HCT116 (cell line): Measurements from ENCODE around the gene RAD51AP2.

Experiments
- CTCF ChIP-seq, 3 experiments: fragments of 200-600 bp in 1 of 3; sonication (generic) in 1 of 3; IDR thresholded peaks in 2 of 3; conservative IDR thresholded peaks in 1 of 3; 2 replicates each; pipeline ENCODE4 v1.5.1; 2012 to 2017; ENCODE audit warnings: low read depth in 2 of 3, low read length in 2 of 3, antibody characterized with exemption in 1 of 3, borderline replicate concordance in 1 of 3, control low read depth in 1 of 3, mild to moderate bottlenecking in 1 of 3, mixed read lengths in 1 of 3, mixed run types in 1 of 3, moderate library complexity in 1 of 3; ENCODE audit not compliant: insufficient read depth in 1 of 3
- EZH2phosphoT487 ChIP-seq: fragments of 200-600 bp; IDR thresholded peaks from 2 replicates; pipeline ENCODE4 v1.6.1; 2018; ENCODE audit warnings: antibody characterized with exemption, borderline replicate concordance
- FOSL1 ChIP-seq: IDR thresholded peaks from 2 replicates; pipeline ENCODE4 v1.6.1; 2012; ENCODE audit warnings: low read depth
- POLR2A ChIP-seq: IDR thresholded peaks from 2 replicates; pipeline ENCODE4 v1.7.0; 2011; ENCODE audit warnings: borderline replicate concordance; ENCODE audit not compliant: insufficient read depth, insufficient read length; ENCODE audit errors: extremely low read depth
- POLR2AphosphoS5 ChIP-seq: IDR thresholded peaks from 2 replicates; pipeline ENCODE4 v1.6.1; 2011; ENCODE audit warnings: mild to moderate bottlenecking, low read depth, low read length, moderate library complexity
- RAD21 ChIP-seq: IDR thresholded peaks from 2 replicates; pipeline ENCODE4 v1.6.1; 2012; ENCODE audit warnings: low read depth, mild to moderate bottlenecking
- SP1 ChIP-seq: IDR thresholded peaks from 2 replicates; pipeline ENCODE4 v1.6.1; 2012; ENCODE audit warnings: low read depth
- TCF7L2 ChIP-seq: IDR thresholded peaks from 2 replicates; pipeline ENCODE4 v1.7.0; 2011; ENCODE audit warnings: borderline replicate concordance, inconsistent platforms; ENCODE audit not compliant: insufficient read depth, insufficient read length; ENCODE audit errors: extremely low read depth
- YY1 ChIP-seq: IDR thresholded peaks from 2 replicates; pipeline ENCODE4 v1.6.1; 2011; ENCODE audit warnings: low read length, low read depth, moderate library complexity, mild to moderate bottlenecking; ENCODE audit not compliant: insufficient replicate concordance; ENCODE audit errors: extremely low read depth
- ZNF274 ChIP-seq: fragments of 200-500 bp; sonication (Bioruptor generic); IDR thresholded peaks from 2 replicates; pipeline ENCODE4 v1.6.1; 2014; ENCODE audit warnings: mild to moderate bottlenecking, low read depth, low read length, inconsistent platforms

- no peak for TF ChIP-seq SP1
- no peak for TF ChIP-seq POLR2A
- TF ChIP-seq CTCF (IDR thresholded peaks at IDR 0.05 in 2 of 3, conservative IDR thresholded peaks at IDR 0.05 in 1 of 3; ENCODE audit: borderline replicate concordance in 1 of 3, insufficient read depth in 1 of 3, low read depth in 2 of 3, low read length in 2 of 3) = no peak
- TF ChIP-seq EZH2phosphoT487 = no peak
- no peak for TF ChIP-seq POLR2AphosphoS5
- TF ChIP-seq TCF7L2 = no peak
- no peak for TF ChIP-seq FOSL1
- TF ChIP-seq ZNF274 = no peak
- no peak for TF ChIP-seq YY1
- no peak for TF ChIP-seq RAD21
These were observed 2.6 kb downstream of the RAD51AP2 start for GRCh38 chr2:17515652-17516051.
